GM12878 (cell line): Measurements from ENCODE around the gene IQGAP3. TPM values are rescaled to one million over a fixed set of nuclear protein-coding genes. Genes with fewer than 3 reads are reported as not detected.

Experiments
- BCL3 ChIP-seq: IDR thresholded peaks from 2 replicates; pipeline ENCODE4 v1.6.1; 2011; ENCODE audit warnings: borderline replicate concordance, low read depth, mild to moderate bottlenecking, moderate library complexity, low read length; ENCODE audit not compliant: insufficient read depth, poor library complexity, severe bottlenecking
- CHD2 ChIP-seq: IDR thresholded peaks from 2 replicates; pipeline ENCODE4 v1.6.1; 2011; ENCODE audit warnings: low read depth, low read length, improper control_type of control experiment, borderline replicate concordance
- CUX1 ChIP-seq: IDR thresholded peaks from 2 replicates; pipeline ENCODE4 v1.6.1; 2012; ENCODE audit warnings: improper control_type of control experiment, low read depth, low read length; ENCODE audit not compliant: insufficient replicate concordance
- E2F8 ChIP-seq: fragments of 450-650 bp; IDR thresholded peaks from 2 replicates; pipeline ENCODE4 v1.6.1; 2018; ENCODE audit warnings: mild to moderate bottlenecking, low read depth, moderate library complexity; ENCODE audit not compliant: partially characterized antibody
- FOXM1 ChIP-seq: IDR thresholded peaks from 2 replicates; pipeline ENCODE4 v1.6.1; 2012; ENCODE audit warnings: low read depth, mild to moderate bottlenecking, inconsistent platforms, low read length, moderate library complexity
- GATAD2B ChIP-seq: fragments of 450-650 bp; conservative IDR thresholded peaks from 2 replicates; pipeline ENCODE4 v1.6.1; 2017; ENCODE audit warnings: low read depth, mild to moderate bottlenecking, moderate library complexity
- MAX ChIP-seq: IDR thresholded peaks from 2 replicates; pipeline ENCODE4 v1.6.1; 2012; ENCODE audit warnings: low read depth, low read length, improper control_type of control experiment
- MEF2B ChIP-seq: fragments of 450-650 bp; IDR thresholded peaks from 2 replicates; pipeline ENCODE4 v1.6.1; 2018; ENCODE audit warnings: mild to moderate bottlenecking, moderate library complexity; ENCODE audit not compliant: partially characterized antibody, poor library complexity, severe bottlenecking
- NFIC ChIP-seq: IDR thresholded peaks from 2 replicates; pipeline ENCODE4 v1.6.1; 2012; ENCODE audit warnings: low read depth, mild to moderate bottlenecking, inconsistent platforms, low read length, moderate library complexity
- POU2F2 ChIP-seq: IDR thresholded peaks from 3 replicates; pipeline ENCODE4 v1.6.1; 2011; ENCODE audit warnings: low read depth, mild to moderate bottlenecking, low read length, borderline replicate concordance
- polyA plus RNA-seq, 11 experiments: library from polyadenylated mRNA; depleted of rRNA in 4 of 11; unstranded in 6 of 11; stranded (reverse) in 5 of 11; fragments of >200 nt; fragmentation: Nextera tagmentation in 4 of 11; fragmentation: Illumina TruSeq in 1 of 11; extraction: Ambion mirVana in 4 of 11; extraction: Trizol in 1 of 11; gene quantifications; 1 replicate in 1 of 11; 2 replicates in 10 of 11; pipeline versions ENCODE4 v1.2.1 to v1.2.3, GENCODE V29; 2011 to 2016; ENCODE audit warnings: inconsistent platforms in 2 of 11, missing spikeins in 2 of 11, low read depth in 1 of 11
- total RNA-seq, 4 experiments: library from RNA; depleted of rRNA in 3 of 4; stranded (reverse); fragments of >200 nt in 3 of 4; fragmentation: Illumina TruSeq in 1 of 4; extraction: Trizol in 1 of 4; gene quantifications; 2 replicates each; pipeline versions ENCODE4 v1.2.1 to v1.2.3, GENCODE V29; 2013 to 2021
- TF ChIP-seq, protein P1 (sequence below): fragments of 450-650 bp; IDR thresholded peaks from 2 replicates; pipeline ENCODE4 v1.6.1; 2017; ENCODE audit warnings: mild to moderate bottlenecking, moderate library complexity
- TF ChIP-seq, protein P2 (sequence below): fragments of 450-650 bp; IDR thresholded peaks from 2 replicates; pipeline ENCODE4 v1.6.1; 2014; ENCODE audit warnings: mild to moderate bottlenecking

Gene IQGAP3
- total and polyA plus RNA-seq, 10 of the 15 experiments (the other 5 are each of a cell fraction or from before 2014, with no cell fraction given): 1.1 to 10.7 (median 7.9) TPM

DNA sequence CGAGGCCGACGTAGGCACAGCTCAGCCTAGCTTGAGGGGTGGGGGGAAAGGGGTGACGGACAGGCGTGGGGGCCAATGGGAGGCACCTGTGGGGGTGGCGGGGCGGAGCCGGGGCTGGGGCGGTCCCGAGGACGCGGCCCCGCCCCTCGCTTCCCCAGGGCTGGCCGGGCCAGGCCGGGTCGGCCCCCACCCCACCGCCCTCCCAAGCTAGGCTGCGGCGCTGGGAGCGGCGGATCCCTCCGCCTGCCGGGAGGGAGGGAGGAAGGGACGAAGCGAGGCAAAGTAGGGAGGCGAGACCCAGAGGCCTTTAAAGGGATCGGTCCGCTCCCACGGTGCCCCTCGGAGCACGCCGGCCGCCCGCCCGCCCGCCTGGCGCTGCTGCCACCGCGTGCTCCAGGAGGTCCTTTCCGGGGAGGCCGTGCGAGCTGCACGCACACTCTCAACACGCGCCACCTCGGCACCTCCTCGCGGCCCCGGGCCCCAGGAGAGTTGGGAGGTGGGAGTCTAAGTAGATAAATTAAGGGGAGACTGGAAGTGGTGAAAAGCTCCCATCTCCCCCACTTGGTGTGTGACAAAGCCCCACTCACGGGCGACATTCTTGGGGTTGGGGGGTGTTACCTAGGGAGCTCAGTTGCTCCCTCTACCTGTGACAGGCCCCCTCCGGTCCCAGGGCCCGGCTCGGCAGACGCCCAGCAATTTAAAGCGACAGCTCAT, 71.4 kb downstream of the IQGAP3 start (continued):
- TF ChIP-seq, protein P1, sequence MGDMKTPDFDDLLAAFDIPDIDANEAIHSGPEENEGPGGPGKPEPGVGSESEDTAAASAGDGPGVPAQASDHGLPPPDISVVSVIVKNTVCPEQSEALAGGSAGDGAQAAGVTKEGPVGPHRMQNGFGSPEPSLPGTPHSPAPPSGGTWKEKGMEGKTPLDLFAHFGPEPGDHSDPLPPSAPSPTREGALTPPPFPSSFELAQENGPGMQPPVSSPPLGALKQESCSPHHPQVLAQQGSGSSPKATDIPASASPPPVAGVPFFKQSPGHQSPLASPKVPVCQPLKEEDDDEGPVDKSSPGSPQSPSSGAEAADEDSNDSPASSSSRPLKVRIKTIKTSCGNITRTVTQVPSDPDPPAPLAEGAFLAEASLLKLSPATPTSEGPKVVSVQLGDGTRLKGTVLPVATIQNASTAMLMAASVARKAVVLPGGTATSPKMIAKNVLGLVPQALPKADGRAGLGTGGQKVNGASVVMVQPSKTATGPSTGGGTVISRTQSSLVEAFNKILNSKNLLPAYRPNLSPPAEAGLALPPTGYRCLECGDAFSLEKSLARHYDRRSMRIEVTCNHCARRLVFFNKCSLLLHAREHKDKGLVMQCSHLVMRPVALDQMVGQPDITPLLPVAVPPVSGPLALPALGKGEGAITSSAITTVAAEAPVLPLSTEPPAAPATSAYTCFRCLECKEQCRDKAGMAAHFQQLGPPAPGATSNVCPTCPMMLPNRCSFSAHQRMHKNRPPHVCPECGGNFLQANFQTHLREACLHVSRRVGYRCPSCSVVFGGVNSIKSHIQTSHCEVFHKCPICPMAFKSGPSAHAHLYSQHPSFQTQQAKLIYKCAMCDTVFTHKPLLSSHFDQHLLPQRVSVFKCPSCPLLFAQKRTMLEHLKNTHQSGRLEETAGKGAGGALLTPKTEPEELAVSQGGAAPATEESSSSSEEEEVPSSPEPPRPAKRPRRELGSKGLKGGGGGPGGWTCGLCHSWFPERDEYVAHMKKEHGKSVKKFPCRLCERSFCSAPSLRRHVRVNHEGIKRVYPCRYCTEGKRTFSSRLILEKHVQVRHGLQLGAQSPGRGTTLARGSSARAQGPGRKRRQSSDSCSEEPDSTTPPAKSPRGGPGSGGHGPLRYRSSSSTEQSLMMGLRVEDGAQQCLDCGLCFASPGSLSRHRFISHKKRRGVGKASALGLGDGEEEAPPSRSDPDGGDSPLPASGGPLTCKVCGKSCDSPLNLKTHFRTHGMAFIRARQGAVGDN: peak; percentile 87
- TF ChIP-seq, protein P2, sequence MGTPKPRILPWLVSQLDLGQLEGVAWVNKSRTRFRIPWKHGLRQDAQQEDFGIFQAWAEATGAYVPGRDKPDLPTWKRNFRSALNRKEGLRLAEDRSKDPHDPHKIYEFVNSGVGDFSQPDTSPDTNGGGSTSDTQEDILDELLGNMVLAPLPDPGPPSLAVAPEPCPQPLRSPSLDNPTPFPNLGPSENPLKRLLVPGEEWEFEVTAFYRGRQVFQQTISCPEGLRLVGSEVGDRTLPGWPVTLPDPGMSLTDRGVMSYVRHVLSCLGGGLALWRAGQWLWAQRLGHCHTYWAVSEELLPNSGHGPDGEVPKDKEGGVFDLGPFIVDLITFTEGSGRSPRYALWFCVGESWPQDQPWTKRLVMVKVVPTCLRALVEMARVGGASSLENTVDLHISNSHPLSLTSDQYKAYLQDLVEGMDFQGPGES: no peak
- TF ChIP-seq CHD2 (peak; percentile 90), BCL3 (no peak), MEF2B (peak; percentile 86), GATAD2B (peak; percentile 91), POU2F2 (peak; percentile 79; the same call in 2 of the 3 replicates), CUX1 (peak; percentile 35), FOXM1 (no peak), MAX (peak; percentile 89), E2F8 (no peak), NFIC (no peak)
